SKM-1 (cell line): ENCODE data around the gene DGKD.

Source experiments
- DNase-seq: peaks from one replicate; lab custom pipeline; 2025; ENCODE audit not compliant: unreplicated experiment; lab: John Stamatoyannopoulos, UW

DGKD gene

GRCh38 chr2:233338812-233339368, 15.4 kb upstream of the DGKD start:
- no peak for DNase-seq

GRCh38 chr2:233339427-233339826, 14.9 kb upstream of the DGKD start:
- no peak for DNase-seq

- DNase-seq: no peak
These were observed 13.0 kb upstream of the DGKD start for GRCh38 chr2:233341296-233341695.

GRCh38 chr2:233342301-233342700, 12.0 kb upstream of the DGKD start:
- no peak for DNase-seq

- no peak for DNase-seq
These were observed 11.1 kb upstream of the DGKD start for GRCh38 chr2:233343171-233343705.

GRCh38 chr2:233346376-233346775, 7.9 kb upstream of the DGKD start:
- DNase-seq: no peak

- no peak for DNase-seq
These were observed 7.4 kb upstream of the DGKD start for GRCh38 chr2:233346930-233347329.

GRCh38 chr2:233349005-233349998, 5.0 kb upstream of the DGKD start:
- no peak for DNase-seq

GRCh38 chr2:233350708-233351107, 3.6 kb upstream of the DGKD start:
- DNase-seq: no peak

GRCh38 chr2:233351423-233351822, 2.9 kb upstream of the DGKD start:
- DNase-seq: no peak

- DNase-seq: no peak
These were observed 2.0 kb upstream of the DGKD start for GRCh38 chr2:233352141-233352842.

- no peak for DNase-seq
These were observed 1.1 kb upstream of the DGKD start for GRCh38 chr2:233353101-233353768.

- DNase-seq: no peak
These were observed 218 bp downstream of the DGKD start for GRCh38 chr2:233354500-233354924.

- DNase-seq: no peak
These were observed 779 bp downstream of the DGKD start for GRCh38 chr2:233354971-233355574.

GRCh38 chr2:233355916-233356315, 1.6 kb downstream of the DGKD start:
- no peak for DNase-seq

- no peak for DNase-seq
These were observed 2.4 kb downstream of the DGKD start for GRCh38 chr2:233356546-233357308.

- no peak for DNase-seq
These were observed 4.0 kb downstream of the DGKD start for GRCh38 chr2:233358335-233358734.

- no peak for DNase-seq
These were observed 4.7 kb downstream of the DGKD start for GRCh38 chr2:233358947-233359346.

- DNase-seq: no peak
These were observed 5.5 kb downstream of the DGKD start for GRCh38 chr2:233359823-233360222.

GRCh38 chr2:233360771-233361176, 6.5 kb downstream of the DGKD start:
- DNase-seq: no peak
